Measurements from ENCODE around the gene ART5. TPM values are rescaled to one million over a fixed set of nuclear protein-coding genes. Genes with fewer than 3 reads are reported as not detected.

ART5 gene
- total RNA-seq, 1 experiment from 2014 or later, result 4.5 TPM

DNA sequence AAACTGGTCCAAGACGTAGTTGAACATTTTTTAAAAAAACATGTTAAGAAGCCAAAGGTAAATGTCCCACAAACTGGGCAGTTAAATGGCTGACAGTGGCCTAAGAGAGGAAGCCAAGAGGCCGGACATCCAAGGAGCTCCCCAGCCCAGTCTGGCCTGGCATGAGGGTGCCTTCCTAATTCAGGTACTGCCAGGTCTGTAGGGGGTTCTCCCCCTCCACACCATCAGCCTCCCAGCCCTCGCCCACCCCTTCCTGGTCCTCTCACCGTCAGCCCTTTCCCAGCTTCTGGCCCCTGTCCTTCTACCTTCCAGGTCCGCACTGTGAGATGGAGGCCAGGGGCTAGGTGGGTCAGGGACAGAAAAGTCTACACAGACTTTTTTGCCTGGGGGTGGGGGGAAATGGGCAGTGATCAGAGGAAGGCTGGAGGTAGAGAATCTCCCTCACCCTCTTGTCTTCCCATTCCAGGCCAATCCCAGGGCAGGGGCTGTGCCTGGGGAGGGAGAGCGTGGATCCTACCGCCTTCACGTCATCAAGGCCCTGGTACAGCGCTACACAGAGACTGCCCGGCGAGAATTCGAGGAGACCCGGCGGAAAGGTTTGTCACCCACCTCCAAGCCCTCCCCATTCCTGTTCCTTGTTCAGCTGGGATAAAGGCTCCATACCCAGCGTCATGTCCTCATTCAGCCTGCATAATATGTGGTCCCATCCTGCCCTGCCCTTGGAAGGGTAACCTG, 6.0 kb downstream of the ART5 start:
- POLR2A ChIA-PET, result no interaction called here
- Mint-ChIP-seq H3K9me3 (no peaks in the 10 kb centered on the region), H3K36me3 (0 out of 2 replicates have a peak, but pooled peaks cover 4% of the 10 kb centered on the region), H3K4me3 (no peak overlapping the region), H3K4me1 (no peaks in the 10 kb centered on the region), H3K27me3 (ENCODE audit: low read depth) (peaks cover 5% of the 10 kb centered on the region), H3K27ac (no peak overlapping the region)
- ATAC-seq, result no peak
- no peak for TF ChIP-seq CBFB (CRISPR knock-in tag; IDR thresholded peaks at IDR 0.05; ENCODE audit: low read depth)
- TF ChIP-seq, protein P1, sequence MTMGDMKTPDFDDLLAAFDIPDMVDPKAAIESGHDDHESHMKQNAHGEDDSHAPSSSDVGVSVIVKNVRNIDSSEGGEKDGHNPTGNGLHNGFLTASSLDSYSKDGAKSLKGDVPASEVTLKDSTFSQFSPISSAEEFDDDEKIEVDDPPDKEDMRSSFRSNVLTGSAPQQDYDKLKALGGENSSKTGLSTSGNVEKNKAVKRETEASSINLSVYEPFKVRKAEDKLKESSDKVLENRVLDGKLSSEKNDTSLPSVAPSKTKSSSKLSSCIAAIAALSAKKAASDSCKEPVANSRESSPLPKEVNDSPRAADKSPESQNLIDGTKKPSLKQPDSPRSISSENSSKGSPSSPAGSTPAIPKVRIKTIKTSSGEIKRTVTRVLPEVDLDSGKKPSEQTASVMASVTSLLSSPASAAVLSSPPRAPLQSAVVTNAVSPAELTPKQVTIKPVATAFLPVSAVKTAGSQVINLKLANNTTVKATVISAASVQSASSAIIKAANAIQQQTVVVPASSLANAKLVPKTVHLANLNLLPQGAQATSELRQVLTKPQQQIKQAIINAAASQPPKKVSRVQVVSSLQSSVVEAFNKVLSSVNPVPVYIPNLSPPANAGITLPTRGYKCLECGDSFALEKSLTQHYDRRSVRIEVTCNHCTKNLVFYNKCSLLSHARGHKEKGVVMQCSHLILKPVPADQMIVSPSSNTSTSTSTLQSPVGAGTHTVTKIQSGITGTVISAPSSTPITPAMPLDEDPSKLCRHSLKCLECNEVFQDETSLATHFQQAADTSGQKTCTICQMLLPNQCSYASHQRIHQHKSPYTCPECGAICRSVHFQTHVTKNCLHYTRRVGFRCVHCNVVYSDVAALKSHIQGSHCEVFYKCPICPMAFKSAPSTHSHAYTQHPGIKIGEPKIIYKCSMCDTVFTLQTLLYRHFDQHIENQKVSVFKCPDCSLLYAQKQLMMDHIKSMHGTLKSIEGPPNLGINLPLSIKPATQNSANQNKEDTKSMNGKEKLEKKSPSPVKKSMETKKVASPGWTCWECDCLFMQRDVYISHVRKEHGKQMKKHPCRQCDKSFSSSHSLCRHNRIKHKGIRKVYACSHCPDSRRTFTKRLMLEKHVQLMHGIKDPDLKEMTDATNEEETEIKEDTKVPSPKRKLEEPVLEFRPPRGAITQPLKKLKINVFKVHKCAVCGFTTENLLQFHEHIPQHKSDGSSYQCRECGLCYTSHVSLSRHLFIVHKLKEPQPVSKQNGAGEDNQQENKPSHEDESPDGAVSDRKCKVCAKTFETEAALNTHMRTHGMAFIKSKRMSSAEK (CRISPR knock-in tag; IDR thresholded peaks at IDR 0.05; ENCODE audit: borderline replicate concordance), result no peak
- TF ChIP-seq JUN (CRISPR knock-in tag; IDR thresholded peaks at IDR 0.05), result no peak
- no peak for TF ChIP-seq CTCF (IDR thresholded peaks at IDR 0.05)
- no peak for TF ChIP-seq MYBL2 (CRISPR knock-in tag; IDR thresholded peaks at IDR 0.05)
- no peak for TF ChIP-seq GABPB1 (CRISPR knock-in tag; IDR thresholded peaks at IDR 0.05)
- no peak for TF ChIP-seq ZNF232 (CRISPR knock-in tag; IDR thresholded peaks at IDR 0.05)
- TF ChIP-seq ZNF512 (CRISPR knock-in tag; IDR thresholded peaks at IDR 0.05; ENCODE audit: borderline replicate concordance), result no peak
- TF ChIP-seq, protein P2, sequence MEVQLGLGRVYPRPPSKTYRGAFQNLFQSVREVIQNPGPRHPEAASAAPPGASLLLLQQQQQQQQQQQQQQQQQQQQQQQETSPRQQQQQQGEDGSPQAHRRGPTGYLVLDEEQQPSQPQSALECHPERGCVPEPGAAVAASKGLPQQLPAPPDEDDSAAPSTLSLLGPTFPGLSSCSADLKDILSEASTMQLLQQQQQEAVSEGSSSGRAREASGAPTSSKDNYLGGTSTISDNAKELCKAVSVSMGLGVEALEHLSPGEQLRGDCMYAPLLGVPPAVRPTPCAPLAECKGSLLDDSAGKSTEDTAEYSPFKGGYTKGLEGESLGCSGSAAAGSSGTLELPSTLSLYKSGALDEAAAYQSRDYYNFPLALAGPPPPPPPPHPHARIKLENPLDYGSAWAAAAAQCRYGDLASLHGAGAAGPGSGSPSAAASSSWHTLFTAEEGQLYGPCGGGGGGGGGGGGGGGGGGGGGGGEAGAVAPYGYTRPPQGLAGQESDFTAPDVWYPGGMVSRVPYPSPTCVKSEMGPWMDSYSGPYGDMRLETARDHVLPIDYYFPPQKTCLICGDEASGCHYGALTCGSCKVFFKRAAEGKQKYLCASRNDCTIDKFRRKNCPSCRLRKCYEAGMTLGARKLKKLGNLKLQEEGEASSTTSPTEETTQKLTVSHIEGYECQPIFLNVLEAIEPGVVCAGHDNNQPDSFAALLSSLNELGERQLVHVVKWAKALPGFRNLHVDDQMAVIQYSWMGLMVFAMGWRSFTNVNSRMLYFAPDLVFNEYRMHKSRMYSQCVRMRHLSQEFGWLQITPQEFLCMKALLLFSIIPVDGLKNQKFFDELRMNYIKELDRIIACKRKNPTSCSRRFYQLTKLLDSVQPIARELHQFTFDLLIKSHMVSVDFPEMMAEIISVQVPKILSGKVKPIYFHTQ (CRISPR knock-in tag; IDR thresholded peaks at IDR 0.05), result no peak
- TF ChIP-seq PRDM15 (CRISPR knock-in tag; IDR thresholded peaks at IDR 0.05), result no peak
- TF ChIP-seq ZSCAN18 (CRISPR knock-in tag; IDR thresholded peaks at IDR 0.05), result no peak
- TF ChIP-seq ZNF317 (CRISPR knock-in tag; IDR thresholded peaks at IDR 0.05; ENCODE audit: borderline replicate concordance, low read depth), result no peak
- DNase-seq (ENCODE audit: low spot score), result no peak
- CTCF ChIA-PET, result interaction anchor here (0.6 kb wide), 1 partner anchor 1624 kb away, joined by 3 read pairs; no protein-coding TSS in a partner anchor
